SKM-1 treated with dmso at 0.1 percent for 144 hours (cell line): ENCODE measurements around the gene CHST15.

Experiments used
- DNase-seq: peaks from one replicate; lab custom pipeline; 2025; ENCODE audit not compliant: unreplicated experiment; lab: John Stamatoyannopoulos, UW

Gene CHST15

GRCh38 chr10:123972481-123973401 lies 120.7 kb downstream of the CHST15 start:
- DNase-seq = no peak

- DNase-seq = no peak
These were observed 122.5 kb downstream of the CHST15 start for GRCh38 chr10:123970927-123971286.

DNA sequence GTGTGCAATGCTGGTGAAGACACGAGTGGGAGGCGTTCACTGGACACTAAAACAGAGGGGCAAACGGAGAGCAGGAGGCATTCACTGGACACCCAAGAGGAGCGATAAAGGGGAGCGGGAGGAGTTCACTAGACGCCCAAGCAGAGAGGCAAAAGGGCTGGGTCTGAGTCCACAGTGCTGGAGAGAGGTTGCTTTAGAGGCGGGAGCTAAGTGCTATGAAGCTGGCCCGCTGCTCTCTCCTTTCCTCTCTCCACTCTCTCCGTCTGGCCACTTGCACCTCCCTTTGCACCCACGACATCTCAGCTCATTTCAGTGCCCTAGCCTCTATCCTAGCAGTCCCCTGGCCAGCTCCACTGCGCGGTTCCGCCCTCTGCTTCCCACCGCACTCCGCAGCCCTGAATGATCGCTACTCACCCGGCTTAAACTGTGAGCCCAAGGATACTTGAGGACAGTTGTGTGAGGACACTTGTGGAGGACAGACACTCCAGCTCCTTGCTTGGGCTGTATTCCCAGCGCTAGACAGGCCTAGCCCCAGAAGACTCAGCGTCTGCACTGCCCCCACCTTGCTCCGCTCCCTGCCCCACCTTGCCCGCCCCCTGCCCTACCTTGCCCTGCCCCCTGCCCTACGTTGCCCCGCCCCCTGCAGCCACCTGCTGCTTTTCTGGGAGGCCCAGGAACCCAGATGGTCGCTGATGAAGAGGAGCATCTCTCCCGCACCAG lies 123.0 kb downstream of the CHST15 start:
- DNase-seq = no peak

- peak; percentile 1 for DNase-seq
These were observed 125.7 kb downstream of the CHST15 start for GRCh38 chr10:123967626-123968243.

DNA sequence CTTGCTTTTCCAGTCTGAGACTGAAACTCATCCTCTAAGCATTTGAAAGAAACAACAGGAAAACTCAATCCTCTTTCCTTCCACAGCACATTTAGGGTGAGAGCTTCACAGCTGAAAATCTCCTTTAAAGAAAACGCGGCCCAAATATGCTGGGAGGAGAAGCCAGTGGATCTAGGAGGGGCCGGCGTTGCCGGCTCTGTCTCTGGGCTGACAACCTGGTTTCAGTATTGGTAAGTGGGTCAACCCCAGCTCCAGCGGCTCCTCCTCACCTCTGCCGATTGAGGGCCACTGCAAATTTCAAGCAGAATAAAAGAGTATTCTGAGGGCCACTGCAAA lies 126.5 kb downstream of the CHST15 start:
- DNase-seq = no peak

GRCh38 chr10:123965973-123966895 lies 127.2 kb downstream of the CHST15 start:
- DNase-seq = no peak

DNA sequence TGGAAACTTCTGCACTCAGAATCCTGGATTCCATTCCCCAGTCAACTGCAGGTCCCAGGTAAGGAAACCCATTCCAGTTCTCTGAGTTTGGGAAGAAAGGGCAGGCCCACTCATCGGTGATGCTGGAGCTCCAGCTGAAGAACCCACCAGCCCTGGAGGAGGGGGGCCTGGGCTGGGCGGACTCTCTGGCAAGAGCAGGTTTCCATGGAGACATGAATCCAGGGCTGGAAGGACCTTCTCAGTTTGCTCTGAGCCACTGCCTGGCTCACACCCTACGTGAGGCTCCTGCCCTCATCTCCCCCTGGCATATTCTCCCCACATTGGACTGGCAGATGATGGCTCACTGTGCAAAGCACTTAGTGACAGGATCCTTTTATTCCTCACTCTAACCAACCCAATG lies 128.4 kb downstream of the CHST15 start:
- no peak for DNase-seq

- no peak for DNase-seq
These were observed 130.5 kb downstream of the CHST15 start for GRCh38 chr10:123962756-123963530.

DNA sequence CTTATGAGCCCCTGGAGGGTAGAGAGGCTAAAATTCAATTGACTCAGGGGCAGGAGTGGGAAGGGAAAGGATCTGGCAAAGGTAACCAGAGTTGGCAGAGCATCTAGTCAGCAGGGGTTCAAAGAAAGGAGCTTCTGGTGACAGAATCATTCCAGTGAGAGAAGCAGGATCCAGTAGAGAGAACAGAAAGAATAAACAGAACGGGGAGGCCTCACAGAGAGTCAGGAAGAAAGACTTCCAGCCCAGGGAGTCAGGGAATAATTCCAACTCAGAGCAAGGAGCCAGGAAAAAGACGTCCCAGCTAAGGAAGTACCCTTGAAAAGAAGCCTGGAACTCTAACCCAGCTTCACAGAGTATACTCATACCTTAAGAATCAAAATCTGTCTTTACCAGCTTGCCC lies 135.2 kb downstream of the CHST15 start:
- no peak for DNase-seq
